GM12872 (cell line): ENCODE data around the gene PAPSS1.

ENCODE experiments used
- CTCF ChIP-seq: IDR thresholded peaks from 3 replicates; pipeline ENCODE4 v1.5.1; 2011; ENCODE audit warnings: low read depth, mild to moderate bottlenecking, low read length, moderate library complexity; ENCODE audit not compliant: insufficient read depth

PAPSS1 gene

GRCh38 chr4:107575243-107575642, 144.8 kb downstream of the PAPSS1 start:
- no peak for TF ChIP-seq CTCF

- no peak for TF ChIP-seq CTCF
Observed at GRCh38 chr4:107572281-107572680, 147.8 kb downstream of the PAPSS1 start.

- no peak for TF ChIP-seq CTCF
Observed at GRCh38 chr4:107570952-107571351, 149.1 kb downstream of the PAPSS1 start.

- no peak for TF ChIP-seq CTCF
Observed at GRCh38 chr4:107564326-107564725, 155.7 kb downstream of the PAPSS1 start.
